ENCODE measurements around the gene CPNE7. TPM values are rescaled to one million over a fixed set of nuclear protein-coding genes. Genes with fewer than 3 reads are reported as not detected.
"Not testable (repeated sequence)": the region's sequence is repeated elsewhere in the genome, so short reads cannot be mapped to it uniquely, and the experiment has no call there.

CPNE7 gene
- total RNA-seq, 1 donor from 2014 or later, result 2.4 TPM

DNA sequence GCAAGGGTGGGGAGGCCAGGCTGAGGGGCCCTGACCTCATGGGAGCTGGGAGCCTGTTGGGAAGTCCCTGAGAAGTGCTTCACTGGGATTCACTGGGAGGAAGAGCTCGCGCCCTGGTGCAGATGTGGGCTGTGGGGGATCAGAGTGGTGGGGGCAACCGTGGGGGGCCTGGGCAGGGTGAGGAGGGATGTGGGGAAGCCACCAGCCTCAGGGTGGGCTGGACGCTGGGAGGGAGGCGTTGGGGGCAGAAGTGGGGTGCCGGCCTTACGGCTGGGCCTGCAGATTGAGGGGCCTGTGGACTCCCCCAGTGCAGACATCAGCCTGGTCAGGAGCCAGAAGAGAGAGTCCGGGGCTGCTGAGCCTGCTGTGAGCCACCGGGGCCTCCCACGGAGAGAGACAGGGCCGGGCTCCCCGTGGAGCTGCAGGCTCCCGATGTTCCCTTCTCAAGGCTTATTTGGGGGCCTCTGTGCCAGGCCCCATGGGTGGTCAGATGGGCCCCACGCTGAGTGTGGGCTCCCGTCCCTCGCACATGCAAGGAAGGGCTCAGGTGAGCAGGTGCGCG lies 45.7 kb downstream of the CPNE7 start:
- DNase-seq (ENCODE audit: low read depth in 2 of 2), result no peak

GRCh38 chr16:89621698-89622409 lies 46.3 kb downstream of the CPNE7 start:
- DNase-seq (ENCODE audit: low read depth in 2 of 2), result no peak

GRCh38 chr16:89623511-89624261 lies 48.1 kb downstream of the CPNE7 start:
- peak in 1 of 2 donors; percentile 79 for DNase-seq (ENCODE audit: low read depth in 2 of 2)

DNA sequence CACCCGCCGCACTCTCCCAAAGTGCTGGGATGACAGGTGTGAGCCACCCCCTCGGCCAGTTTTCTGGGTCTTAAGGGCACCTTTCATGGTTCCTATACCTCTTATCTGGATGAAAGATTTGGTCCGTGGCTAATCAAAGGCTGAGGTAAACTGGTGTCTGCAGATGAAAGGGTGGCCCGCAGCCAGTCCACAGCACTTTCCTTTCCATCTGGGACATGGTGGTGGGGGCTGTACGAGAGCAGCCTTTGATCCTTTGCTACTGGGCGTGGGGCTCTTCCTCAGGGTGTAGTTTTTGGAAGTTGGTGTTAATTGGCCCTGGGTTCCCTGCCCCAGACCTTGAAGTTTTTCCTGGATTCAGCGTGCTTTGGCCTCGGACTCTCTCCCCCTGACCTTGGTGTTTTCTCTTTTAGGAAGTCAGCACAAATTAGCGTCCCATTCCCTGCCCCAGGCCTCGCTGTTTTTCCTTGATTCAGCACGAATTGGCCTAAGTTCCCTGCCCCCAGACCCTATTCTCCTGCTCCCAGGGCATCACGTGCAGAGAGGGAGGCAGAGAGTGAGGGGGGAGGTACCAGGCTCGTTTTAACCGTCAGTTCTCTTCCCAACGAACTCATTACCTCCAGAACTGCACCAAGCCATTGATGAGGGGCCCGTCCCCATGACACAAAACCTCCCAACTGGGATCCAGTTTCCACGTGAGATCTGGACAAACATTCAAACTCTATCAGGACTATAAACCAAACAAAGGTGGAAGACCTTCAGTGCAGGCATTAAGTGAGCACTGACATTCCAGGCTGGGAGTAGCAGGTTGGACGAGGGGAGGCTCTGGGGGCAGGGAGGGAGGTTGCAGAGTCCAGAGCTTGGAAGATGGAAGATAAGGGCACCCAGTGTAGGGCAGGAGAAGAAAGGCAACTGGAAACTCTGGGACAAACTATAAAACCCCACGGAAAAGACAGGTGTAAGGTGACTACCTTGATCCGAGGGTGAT lies 49.5 kb downstream of the CPNE7 start:
- no peak for DNase-seq (ENCODE audit: low read depth in 2 of 2)

DNA sequence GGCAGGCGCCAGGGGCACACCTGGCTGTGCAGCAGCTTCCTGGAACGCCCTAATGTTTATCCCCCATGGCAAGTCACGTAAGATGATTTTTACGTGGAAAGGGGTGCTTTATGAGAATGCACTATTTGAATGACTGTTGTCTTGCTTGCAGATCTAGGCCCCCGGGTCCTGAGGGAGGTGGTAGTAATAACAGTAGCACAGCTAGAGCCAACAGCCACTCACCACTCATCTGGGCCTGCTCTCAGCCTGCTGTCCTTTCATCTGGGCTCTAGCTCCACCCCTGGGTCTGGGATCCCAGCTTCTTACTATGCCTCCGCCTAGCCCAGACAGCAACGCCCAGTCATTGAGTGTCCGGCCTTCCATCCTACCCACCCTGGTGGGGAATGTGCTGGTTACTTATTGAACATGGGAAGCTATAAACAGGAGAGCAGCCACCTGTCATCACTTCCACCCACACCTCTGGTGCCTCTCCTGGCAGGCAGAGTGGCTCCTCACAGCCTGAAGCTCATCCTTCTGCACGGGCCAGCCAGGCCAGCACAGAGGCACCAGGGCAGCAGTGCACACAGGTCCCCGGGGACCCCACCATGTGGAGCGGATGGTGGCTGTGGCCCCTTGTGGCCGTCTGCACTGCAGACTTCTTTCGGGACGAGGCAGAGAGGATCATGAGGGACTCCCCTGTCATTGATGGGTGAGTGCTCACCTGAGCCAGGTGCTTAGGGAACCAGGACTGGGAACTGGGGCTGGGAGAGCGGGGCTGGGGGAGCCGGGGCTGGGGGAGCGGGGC lies 54.5 kb downstream of the CPNE7 start:
- DNase-seq (ENCODE audit: low read depth in 2 of 2), result no peak

GRCh38 chr16:89633064-89633631 lies 57.6 kb downstream of the CPNE7 start:
- no peak for DNase-seq (ENCODE audit: low read depth in 2 of 2)

DNA sequence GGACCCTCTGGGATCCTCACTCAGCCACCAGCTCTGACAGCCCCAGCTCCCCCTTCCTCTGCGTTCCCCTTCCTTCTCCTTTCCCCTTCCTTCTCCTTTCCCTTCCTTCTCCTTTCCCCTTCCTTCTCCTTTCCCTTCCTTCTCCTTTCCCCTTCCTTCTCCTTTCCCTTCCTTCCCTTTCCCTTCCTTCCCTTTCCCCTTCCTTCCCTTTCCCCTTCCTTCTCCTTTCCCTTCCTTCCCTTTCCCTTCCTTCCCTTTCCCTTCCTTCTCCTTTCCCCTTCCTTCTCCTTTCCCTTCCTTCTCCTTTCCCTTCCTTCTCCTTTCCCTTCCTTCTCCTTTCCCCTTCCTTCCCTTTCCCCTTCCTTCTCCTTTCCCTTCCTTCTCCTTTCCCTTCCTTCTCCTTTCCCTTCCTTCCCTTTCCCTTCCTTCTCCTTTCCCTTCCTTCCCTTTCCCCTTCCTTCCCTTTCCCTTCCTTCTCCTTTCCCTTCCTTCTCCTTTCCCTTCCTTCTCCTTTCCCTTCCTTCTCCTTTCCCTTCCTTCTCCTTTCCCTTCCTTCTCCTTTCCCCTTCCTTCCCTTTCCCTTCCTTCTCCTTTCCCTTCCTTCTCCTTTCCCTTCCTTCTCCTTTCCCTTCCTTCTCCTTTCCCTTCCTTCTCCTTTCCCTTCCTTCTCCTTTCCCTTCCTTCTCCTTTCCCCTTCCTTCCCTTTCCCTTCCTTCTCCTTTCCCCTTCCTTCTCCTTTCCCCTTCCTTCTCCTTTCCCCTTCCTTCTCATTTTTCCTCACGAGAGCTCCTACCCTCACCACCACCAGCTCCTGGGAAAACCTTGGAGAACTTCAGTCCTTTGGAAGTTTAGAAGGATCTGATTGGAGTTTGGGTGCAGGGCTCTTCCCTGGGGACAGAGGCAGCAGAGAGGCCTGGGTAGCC lies 59.2 kb downstream of the CPNE7 start:
- DNase-seq (ENCODE audit: low read depth in 2 of 2), result not testable (repeated sequence)

- no peak for DNase-seq (ENCODE audit: low read depth in 2 of 2)
Measured at GRCh38 chr16:89636663-89637062, 61.1 kb downstream of the CPNE7 start.

GRCh38 chr16:89637379-89637778 lies 61.8 kb downstream of the CPNE7 start:
- no peak for DNase-seq (ENCODE audit: low read depth in 2 of 2)

DNA sequence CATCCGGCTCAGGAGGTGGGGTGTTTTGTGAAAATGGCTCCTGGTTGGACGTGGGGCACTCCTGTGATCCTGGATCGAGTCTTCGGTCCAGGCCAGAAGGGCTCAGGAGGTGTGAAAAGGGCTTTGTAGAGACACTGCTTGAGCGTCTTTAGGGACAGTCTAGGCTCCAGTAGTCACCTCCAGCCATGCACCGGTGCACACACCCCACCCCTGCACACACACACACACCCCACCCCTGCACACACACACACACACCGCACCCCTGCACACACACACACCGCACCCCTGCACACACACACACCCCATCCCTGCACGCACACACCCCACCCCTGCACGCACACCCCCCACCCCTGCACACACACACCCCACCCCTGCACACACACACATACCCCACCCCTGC lies 62.9 kb downstream of the CPNE7 start:
- no peak for DNase-seq (ENCODE audit: low read depth in 2 of 2)

DNA sequence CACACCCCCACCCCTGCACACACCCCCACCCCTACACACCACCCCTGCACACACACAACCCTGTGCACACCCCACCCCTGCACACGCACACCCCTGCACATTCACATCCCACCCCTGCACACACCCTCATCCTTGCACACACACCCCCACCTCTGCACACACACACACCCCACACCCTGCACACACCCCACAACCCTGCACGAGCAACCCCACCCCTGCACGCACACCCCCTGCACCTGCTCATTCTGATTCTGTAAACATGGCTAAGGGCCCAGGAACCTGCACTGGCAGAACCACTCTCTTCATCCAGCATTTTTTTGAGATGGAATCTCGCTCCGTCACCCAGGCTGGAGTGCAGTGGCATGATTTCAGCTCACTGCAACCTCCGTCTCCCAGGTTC lies 63.8 kb downstream of the CPNE7 start:
- no peak for DNase-seq (ENCODE audit: low read depth in 2 of 2)

DNA sequence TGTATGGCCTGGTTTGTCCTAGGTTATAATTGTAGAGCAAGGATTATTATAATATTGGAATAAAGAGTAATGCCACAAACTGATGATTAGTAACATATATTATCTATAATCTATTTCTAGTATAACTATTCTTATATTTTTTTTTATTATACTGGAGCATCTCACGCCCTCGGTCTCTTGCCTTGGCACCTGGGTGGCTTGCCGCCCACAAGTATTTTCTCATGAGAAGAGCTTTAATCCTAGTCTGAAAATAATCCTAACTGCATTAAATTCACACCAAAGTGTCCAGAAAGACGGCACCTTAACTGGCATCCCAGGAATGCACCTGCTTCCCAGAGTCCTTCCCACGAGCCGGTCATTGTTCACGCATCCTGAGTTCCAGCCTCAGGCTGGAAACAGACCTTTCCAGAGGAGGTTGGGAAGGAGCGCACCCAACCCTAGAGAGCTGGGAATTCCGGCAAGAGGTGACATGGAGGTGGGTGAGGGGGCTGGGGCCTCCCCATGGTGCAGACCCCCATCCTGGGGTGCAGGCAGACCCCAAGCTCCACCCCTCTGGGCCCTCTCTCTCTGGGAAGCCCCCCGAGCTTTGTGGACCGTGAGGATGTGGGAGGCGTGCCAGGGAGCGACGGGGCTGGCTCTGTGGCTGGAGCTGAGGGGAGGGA lies 66.0 kb downstream of the CPNE7 start:
- DNase-seq (ENCODE audit: low read depth in 2 of 2), result no peak

GRCh38 chr16:89642574-89642973 lies 67.0 kb downstream of the CPNE7 start:
- no peak for DNase-seq (ENCODE audit: low read depth in 2 of 2)

DNA sequence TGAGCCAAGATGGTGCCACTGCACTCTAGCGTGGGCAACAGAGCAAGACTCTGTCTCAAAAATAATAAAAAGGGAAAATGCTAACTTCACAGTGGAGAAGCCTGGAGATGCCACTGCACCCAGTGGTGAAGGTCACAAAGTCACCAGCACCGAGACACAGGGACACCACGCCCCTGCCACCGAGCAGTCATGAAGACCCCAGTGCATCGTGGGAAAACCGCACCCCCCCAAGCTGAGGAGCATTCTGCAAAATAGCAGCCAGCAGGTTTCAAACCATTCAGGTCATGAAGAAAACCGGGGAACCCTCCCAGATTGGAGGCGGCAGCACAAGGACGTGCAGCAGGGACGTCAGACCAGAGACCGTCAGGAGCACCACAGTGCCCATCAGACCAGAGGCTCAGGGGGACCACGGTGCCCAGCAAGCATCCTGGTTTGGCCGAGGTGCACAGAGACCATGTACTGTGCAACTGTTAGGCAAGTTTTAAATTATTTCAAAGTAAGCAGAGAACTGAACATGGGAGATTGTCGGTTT lies 68.3 kb downstream of the CPNE7 start:
- no peak for DNase-seq (ENCODE audit: low read depth in 2 of 2)

DNA sequence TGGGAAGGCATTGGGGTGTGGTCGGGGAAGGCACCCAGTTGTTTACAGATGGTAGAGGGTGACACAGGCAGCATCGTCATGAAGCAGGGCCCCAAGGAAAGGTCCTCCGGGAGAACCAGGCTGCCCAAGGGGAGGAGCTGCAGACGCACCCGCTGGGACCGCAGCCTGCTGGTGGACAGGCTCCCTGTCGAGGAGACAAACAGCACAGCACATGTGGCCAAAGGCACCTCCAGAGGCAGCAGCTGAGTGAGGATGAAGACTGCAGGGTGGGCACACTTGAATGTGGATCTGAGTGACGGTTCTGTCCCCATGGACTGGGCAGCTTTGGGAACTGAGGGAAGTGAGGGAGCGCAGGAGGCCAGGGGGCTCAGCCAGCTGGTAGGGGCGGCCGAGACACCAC lies 69.6 kb downstream of the CPNE7 start:
- no peak for DNase-seq (ENCODE audit: low read depth in 2 of 2)

DNA sequence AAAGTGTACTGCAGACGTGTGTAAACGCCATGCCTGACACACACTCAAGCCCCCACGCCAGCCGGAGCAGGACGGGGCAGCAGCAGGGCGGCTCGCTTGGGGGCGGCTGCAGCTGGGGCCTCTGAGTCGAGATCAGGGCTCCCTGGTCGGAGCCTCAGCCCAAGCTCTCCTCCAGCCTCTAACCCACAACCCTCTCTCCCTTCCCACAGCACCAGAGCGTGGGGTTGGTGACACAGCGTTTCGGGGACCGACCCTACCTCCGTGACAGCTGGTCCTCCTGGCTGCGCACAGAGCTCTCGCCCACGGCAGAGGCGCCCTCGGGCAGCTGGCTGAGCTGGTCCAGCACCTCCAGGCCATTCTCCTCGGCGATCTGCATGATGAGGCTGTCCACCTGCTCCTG lies 70.7 kb downstream of the CPNE7 start:
- no peak for DNase-seq (ENCODE audit: low read depth in 2 of 2)

Data from dermis microvascular lymphatic vessel endothelial cell (primary cell).